Muscle layer of duodenum (tissue), 2 donors: Measurements from ENCODE around the gene TPGS1.
A peak's percentile ranks its signal among the peaks of the same experiment; 100 is the strongest.

ENCODE experiments used
- H3K27ac ChIP-seq: one replicate; pipeline ENCODE4 v1.7.0; 2013; ENCODE audit warnings: mild to moderate bottlenecking, low read length
- H3K27me3 ChIP-seq: one replicate; pipeline ENCODE4 v1.7.0; 2013; ENCODE audit warnings: low read depth, mild to moderate bottlenecking, control low read depth, low read length
- H3K36me3 ChIP-seq, 2 donors: one replicate each; pipeline ENCODE4 v1.7.0; 2013; ENCODE audit warnings: low read length in 2 of 2, control low read depth in 1 of 2, mild to moderate bottlenecking in 1 of 2; ENCODE audit not compliant: insufficient read depth in 2 of 2, control insufficient read depth in 1 of 2
- H3K4me1 ChIP-seq, 2 donors: one replicate each; pipeline ENCODE4 v1.7.0; 2013; ENCODE audit warnings: low read length in 2 of 2, mild to moderate bottlenecking in 2 of 2, control low read depth in 1 of 2, moderate library complexity in 1 of 2; ENCODE audit not compliant: insufficient read depth in 2 of 2, control insufficient read depth in 1 of 2
- H3K4me3 ChIP-seq, 2 donors: one replicate each; pipeline ENCODE4 v1.7.0; 2013; ENCODE audit warnings: low read length in 2 of 2, low read depth in 1 of 2, mild to moderate bottlenecking in 1 of 2
- H3K9me3 ChIP-seq, 2 donors: one replicate each; pipeline ENCODE4 v1.7.0; 2013; ENCODE audit warnings: low read length in 2 of 2, control low read depth in 1 of 2, mild to moderate bottlenecking in 1 of 2; ENCODE audit not compliant: control insufficient read depth in 1 of 2
- donor health status: healthy.

TPGS1 gene

DNA sequence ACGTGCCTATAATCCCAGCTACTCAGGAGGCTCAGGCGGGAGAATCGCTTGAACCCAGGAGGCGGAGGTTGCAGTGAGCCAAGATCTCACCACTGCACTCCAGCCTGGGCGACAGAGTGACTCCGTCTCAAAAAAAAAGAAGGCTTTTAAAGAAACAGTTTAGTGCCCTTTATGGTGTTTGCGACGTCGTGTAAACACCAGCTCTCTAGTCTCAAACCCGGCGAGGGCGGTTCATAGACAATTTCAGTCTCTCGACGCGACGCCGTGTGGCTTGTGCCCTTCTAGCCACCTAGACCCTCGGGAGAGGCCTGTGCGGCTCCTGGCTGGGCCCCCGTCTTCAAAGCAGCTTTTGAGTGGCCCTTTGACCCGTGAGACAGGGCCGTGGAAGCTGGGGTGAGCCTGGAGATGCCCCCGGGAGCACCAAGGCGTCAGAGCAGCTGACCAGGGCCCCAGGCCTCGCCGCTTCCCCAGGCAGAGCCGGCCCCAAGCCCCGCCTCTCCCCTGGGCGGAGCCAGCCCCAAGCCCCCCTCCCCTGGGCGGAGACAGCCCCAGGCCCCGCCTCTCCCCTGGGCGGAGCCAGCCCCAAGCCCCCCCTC lies 16.1 kb upstream of the TPGS1 start:
- Histone ChIP-seq H3K27me3 (peaks cover under 1% of the 10 kb centered on the region), H3K9me3 (no peaks in the 10 kb centered on the region), H3K36me3 (no peaks in the 10 kb centered on the region), H3K27ac (no peak overlapping the region), H3K4me3 (no peak overlapping the region), H3K4me1 (peaks cover 0 to 15% of the 10 kb centered on the region in 2 donors)

DNA sequence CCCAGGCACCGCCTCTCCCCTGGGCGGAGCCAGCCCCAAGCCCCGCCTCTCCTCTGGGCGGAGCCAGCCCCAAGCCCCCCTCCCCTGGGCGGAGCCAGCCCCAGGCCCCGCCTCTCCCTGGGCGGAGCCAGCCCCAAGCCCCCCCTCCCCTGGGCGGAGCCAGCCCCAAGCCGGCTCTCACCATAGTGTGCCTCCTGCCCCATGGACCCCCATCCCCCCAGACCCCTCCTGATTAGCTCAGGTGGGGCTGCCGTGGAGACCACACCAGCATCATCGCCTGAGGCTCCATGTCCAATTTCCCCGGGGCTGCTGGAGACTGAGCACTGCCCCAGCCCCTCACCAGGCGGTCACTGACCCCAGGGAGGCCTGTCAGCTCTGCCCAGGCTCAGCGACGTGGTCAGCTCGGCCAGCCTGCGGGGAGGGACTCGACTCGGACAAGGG lies 15.2 kb upstream of the TPGS1 start:
- H3K27ac ChIP-seq: no peak overlapping the region
- H3K27me3 ChIP-seq: no peaks in the 10 kb centered on the region
- no peaks in the 10 kb centered on the region for H3K9me3 ChIP-seq
- no peaks in the 10 kb centered on the region for H3K36me3 ChIP-seq
- no peak overlapping the region for H3K4me3 ChIP-seq
- H3K4me1 ChIP-seq: peaks cover 0 to 16% of the 10 kb centered on the region in 2 donors

DNA sequence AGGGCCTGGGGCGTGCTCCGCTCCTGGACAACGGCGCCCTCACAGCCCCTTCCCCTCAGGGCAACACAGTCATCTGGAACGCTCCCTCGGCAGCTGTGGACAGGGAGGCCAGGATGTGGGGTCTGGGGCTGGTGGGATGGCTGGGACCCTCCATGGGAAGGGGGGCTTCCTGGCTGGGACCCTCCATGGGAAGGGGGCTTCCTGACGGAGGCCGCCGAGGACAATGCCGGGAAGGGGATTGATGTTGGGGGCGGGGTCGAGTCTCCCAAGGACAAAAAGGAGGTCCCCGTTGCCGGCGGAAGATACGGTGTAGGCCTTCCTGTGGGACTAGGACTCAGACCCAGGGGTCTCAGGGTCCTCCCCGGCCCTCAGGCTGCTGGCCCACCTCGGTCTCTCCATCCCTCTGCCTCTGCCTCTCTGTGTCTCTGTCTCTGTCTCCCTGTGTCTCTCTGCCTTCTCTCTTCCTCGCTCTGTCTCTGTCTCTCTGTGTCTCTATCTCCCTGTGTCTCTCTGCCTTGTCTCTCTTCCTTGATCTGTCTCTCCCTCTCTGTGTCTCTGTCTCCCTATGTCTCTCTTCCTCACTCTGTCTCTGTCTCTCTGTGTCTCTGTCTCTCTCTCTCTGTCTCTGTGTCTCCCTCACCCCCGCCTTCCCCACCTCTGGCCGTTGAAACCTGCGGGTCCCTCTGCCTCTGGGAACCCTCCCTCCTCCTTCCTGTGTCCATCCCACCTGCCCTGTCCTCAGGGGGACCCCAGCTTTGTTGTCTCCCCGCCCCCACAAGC lies 13.7 kb upstream of the TPGS1 start:
- Histone ChIP-seq H3K4me3 (no peak overlapping the region), H3K36me3 (no peaks in the 10 kb centered on the region), H3K27ac (no peak overlapping the region), H3K27me3 (peaks cover 8% of the 10 kb centered on the region), H3K9me3 (no peaks in the 10 kb centered on the region), H3K4me1 (peaks cover 0 to 29% of the 10 kb centered on the region in 2 donors)

DNA sequence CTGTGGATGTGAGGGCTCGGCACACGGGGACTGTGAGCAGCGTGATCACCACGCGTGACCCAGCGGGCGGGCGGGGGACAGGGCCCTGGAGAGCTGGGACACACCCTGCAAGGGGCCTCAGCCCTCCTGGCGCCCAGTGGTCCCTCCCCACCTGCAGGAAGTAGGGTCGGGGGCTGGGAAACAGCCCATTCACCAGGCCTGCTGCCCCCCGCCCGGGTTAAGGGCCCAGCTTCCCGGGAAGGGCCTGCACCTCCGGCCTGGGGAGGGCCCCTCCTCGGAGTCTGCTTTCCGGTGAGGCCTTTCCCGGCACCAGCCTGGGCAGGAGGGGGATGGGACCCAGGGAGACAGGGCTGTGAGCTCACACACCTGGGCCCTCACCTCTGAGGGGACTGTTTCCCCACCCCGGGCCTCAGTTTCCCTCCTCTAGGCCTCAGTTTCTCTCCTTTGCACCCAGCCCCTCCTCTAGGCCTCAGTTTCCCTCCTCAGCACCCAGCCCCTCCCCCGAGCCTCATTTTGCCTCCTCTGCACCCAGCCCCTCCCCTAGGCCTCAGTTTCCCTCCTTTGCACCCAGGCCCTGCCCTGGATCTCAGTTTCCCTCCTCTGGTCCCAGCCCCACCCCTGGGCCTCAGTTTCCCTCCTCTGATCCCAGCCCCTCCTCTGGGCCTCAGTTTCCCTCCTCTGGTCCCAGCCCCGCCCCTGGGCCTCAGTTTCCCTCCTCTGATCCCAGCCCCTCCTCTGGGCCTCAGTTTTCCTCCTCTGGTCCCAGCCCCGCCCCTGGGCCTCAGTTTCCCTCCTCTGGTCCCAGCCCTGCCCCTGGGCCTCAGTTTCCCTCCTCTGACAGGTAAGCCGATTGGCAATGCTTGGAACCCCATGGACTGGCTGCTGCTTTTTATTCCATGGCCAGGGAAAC lies 12.9 kb upstream of the TPGS1 start:
- Histone ChIP-seq H3K36me3 (no peaks in the 10 kb centered on the region), H3K27me3 (peaks cover 13% of the 10 kb centered on the region), H3K27ac (no peak overlapping the region)

DNA sequence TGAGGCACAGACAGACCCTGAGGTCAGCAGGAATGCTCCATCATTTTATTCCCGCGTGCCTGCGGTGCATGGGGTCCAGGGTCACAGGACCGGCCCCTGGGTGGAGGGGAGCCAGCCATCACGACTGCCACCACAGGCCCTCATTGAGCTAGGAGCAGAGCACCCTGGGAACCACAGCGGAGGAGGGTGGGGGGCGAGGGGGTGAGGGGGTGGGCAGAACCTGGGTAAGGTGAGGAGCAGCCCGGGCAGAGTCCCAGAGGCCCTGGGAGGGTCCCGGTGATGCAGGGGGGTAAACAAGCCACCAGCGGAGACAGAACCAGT lies 12.3 kb upstream of the TPGS1 start:
- H3K4me3 ChIP-seq: no peak overlapping the region
- peaks cover 14% of the 10 kb centered on the region for H3K27me3 ChIP-seq
- no peaks in the 10 kb centered on the region for H3K36me3 ChIP-seq
- no peak overlapping the region for H3K27ac ChIP-seq
- no peaks in the 10 kb centered on the region for H3K9me3 ChIP-seq
- H3K4me1 ChIP-seq: peaks cover 0 to 23% of the 10 kb centered on the region in 2 donors

More for the DNA sequence above, 12.9 kb upstream of the TPGS1 start:
- no peaks in the 10 kb centered on the region for H3K9me3 ChIP-seq
- no peak overlapping the region for H3K4me3 ChIP-seq
- peaks cover 0 to 29% of the 10 kb centered on the region in 2 donors for H3K4me1 ChIP-seq

DNA sequence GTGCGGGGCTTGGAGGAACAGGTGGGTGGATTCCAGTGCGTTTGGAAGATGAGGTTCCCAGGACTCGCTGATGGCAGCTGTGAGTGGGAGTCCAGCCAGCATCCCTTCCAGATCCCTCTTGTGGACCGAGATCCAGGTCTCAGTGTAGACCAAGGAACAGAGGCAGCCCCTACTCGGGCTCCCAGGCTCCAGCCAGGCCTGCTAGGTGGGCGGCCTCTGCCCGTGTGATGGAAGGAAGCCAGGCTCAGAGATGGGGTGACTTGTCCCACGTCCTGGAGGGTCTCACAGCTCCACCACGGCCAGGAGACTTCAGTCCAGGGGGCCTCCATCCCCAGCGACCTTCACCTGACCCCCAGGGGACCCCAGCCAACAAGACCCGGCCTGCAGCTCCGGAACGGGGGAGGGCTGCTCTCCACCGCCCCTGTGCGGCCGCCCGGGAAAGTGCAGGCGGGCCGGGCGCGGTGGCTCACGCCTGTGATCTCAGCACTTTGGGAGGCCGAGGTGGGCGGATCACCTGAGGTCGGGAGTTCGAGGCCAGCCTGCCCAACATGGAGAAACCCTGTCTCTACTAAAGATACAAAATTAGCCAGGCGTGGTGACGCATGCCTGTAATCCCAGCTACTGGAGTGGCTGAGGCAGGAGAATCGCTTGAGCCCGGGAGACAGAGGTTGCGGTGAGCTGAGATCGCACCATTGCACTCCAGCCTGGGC lies 11.7 kb upstream of the TPGS1 start:
- H3K4me3 ChIP-seq: no peak overlapping the region
- H3K27ac ChIP-seq: no peak overlapping the region
- no peaks in the 10 kb centered on the region for H3K9me3 ChIP-seq
- peaks cover 0 to 19% of the 10 kb centered on the region in 2 donors for H3K4me1 ChIP-seq
- H3K27me3 ChIP-seq: peaks cover 14% of the 10 kb centered on the region
- H3K36me3 ChIP-seq: no peaks in the 10 kb centered on the region

DNA sequence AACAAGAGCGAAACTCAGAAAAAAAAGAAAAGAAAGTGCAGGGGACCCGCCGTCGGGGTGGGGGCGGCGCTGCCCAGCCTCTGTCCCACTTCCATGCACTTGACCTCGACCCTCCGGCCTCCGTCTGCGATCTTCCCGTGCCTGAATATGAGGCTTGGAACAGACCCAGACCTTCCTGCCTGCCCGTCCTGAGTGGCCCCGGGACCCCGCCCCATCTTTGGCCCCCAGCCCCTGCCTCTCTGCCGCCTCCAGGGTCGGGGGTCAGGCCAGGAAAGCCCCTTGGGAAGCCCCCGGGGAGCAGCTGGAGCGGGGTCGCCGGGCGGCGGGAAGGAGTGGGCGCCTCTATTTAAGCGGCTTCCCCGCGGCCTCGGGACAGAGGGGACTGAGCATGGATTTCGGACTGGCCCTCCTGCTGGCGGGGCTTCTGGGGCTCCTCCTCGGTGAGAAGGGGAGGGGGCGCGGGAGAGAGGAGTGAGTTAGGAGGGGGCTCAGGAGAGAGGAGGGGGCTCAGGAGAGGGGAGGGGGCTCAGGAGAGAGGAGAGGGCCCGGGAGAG lies 11.1 kb upstream of the TPGS1 start, which contains the start of gene MADCAM1:
MADCAM1 (plus strand) TSS at position 375 of the 554 bp plus-strand sequence; CDS start at position 389, 14 bp downstream.
- peaks cover 0 to 19% of the 10 kb centered on the region in 2 donors for H3K4me1 ChIP-seq
- no peaks in the 10 kb centered on the region for H3K9me3 ChIP-seq
- no peaks in the 10 kb centered on the region for H3K36me3 ChIP-seq
- peaks cover 14% of the 10 kb centered on the region for H3K27me3 ChIP-seq
- no peak within 1 kb of the TSS for H3K27ac ChIP-seq
- H3K4me3 ChIP-seq: no peak within 1 kb of the TSS

DNA sequence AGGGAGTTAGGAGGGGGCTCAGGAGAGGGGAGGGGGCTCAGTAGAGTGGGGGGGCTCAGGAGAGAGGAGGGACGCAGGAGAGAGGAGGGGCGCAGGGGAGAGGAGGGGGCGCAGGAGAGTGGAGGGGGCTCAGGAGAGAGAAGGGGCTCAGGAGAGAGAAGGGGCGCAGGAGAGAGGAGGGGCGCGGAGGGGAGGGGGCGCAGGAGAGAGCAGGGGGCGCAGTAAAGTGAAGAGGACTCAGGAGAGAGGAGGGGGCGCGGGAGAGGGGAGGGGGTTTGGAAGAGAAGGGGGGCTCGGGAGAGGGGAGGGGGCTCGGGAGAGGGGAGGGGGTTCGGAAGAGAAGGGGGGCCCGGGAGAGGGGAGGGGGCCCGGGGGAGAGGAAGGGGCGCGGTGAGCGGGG lies 10.3 kb upstream of the TPGS1 start:
- H3K9me3 ChIP-seq: no peaks in the 10 kb centered on the region
- H3K27ac ChIP-seq: no peak overlapping the region
- H3K27me3 ChIP-seq: peaks cover 14% of the 10 kb centered on the region
- H3K4me1 ChIP-seq: peaks cover 0 to 19% of the 10 kb centered on the region in 2 donors
- no peaks in the 10 kb centered on the region for H3K36me3 ChIP-seq
- no peak overlapping the region for H3K4me3 ChIP-seq

DNA sequence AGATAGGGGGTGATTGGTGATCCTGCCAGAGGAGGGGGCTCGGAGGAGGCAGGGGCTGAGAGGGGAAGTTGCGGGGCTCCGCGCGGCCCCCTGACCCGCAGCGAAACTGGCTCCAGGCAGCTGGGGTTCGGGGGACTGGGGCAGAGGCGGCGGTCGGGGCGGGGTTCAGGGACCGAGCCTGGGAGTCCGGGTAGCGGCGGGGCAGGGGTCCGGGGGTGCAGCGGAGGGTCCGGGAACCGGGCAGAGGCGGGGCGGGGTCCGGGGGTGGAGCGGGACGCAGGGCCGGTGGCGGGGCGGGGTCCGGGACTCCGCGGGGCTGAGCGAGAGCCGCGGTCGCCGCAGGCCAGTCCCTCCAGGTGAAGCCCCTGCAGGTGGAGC lies 9.8 kb upstream of the TPGS1 start:
- Histone ChIP-seq H3K4me3 (peak overlapping the region in 1 of 2 donors; percentile 40), H3K27ac (no peak overlapping the region), H3K9me3 (no peaks in the 10 kb centered on the region), H3K36me3 (no peaks in the 10 kb centered on the region), H3K4me1 (peaks cover 0 to 19% of the 10 kb centered on the region in 2 donors), H3K27me3 (peaks cover 14% of the 10 kb centered on the region)

DNA sequence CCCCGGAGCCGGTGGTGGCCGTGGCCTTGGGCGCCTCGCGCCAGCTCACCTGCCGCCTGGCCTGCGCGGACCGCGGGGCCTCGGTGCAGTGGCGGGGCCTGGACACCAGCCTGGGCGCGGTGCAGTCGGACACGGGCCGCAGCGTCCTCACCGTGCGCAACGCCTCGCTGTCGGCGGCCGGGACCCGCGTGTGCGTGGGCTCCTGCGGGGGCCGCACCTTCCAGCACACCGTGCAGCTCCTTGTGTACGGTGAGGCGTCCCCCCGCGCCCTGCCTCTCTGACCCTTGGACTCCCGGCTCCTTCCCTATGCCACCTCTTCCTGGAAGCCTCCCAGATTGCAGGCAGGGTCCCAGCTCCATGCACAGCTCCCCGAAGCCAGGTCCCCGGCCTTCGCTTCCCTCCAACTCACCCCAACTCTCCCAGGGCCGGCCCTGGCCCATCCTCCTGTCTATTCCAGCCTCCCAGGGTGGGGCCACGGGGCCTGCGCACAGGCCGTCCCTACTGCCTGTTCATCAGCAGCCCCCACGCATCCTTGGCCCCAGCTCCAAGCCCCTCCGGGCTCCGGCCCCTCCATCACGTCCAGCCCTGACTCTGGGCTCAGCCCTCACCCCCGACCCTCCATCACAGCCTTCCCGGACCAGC lies 9.3 kb upstream of the TPGS1 start:
- Histone ChIP-seq H3K27me3 (peaks cover 14% of the 10 kb centered on the region), H3K36me3 (no peaks in the 10 kb centered on the region), H3K27ac (no peak overlapping the region), H3K9me3 (no peaks in the 10 kb centered on the region), H3K4me3 (peak overlapping the region in 1 of 2 donors; percentile 40), H3K4me1 (peaks cover 0 to 19% of the 10 kb centered on the region in 2 donors)
